Naive B cell (primary cell): ENCODE data around the gene IL18RAP. TPM values are rescaled to one million over a fixed set of nuclear protein-coding genes. Genes with fewer than 3 reads are reported as not detected.

ENCODE experiments used
- ATAC-seq, 2 donors: fragments of 150-1000 bp; cut with Tn5 transposase; 2 replicates each; pipeline ENCODE4 v1.10.0; 2021; ENCODE audit warnings: low read depth in 2 of 2, mild to moderate bottlenecking in 2 of 2, moderate library complexity in 2 of 2
- DNase-seq: peaks from one replicate; pipeline ENCODE4 v3.0.0; 2022
- H3K27ac Mint-ChIP-seq, 6 donors: one replicate each; pipeline ENCODE4 v1.8.0; 2020 to 2022; ENCODE audit warnings: mild to moderate bottlenecking in 6 of 6, mixed read lengths in 6 of 6, moderate library complexity in 5 of 6, inconsistent platforms in 2 of 6
- H3K27me3 Mint-ChIP-seq, 3 donors: one replicate each; pipeline ENCODE4 v1.8.0; 2021 to 2022; ENCODE audit warnings: mixed read lengths in 3 of 3, mild to moderate bottlenecking in 1 of 3
- H3K36me3 Mint-ChIP-seq, 2 donors: one replicate each; pipeline ENCODE4 v1.8.0; 2020 to 2022; ENCODE audit warnings: mixed read lengths in 2 of 2, inconsistent platforms in 1 of 2, mild to moderate bottlenecking in 1 of 2
- H3K4me1 Mint-ChIP-seq, 3 donors: one replicate each; pipeline ENCODE4 v1.8.0; 2020 to 2022; ENCODE audit warnings: mixed read lengths in 3 of 3, inconsistent platforms in 1 of 3, mild to moderate bottlenecking in 1 of 3, moderate library complexity in 1 of 3
- H3K4me3 Mint-ChIP-seq, 8 donors: one replicate each; pipeline ENCODE4 v1.8.0; 2020 to 2022; ENCODE audit warnings: mild to moderate bottlenecking in 8 of 8, mixed read lengths in 8 of 8, moderate library complexity in 8 of 8, inconsistent platforms in 2 of 8
- H3K9me3 Mint-ChIP-seq, 7 donors: one replicate each; pipeline ENCODE4 v1.8.0; 2020 to 2022; ENCODE audit warnings: mixed read lengths in 7 of 7, mild to moderate bottlenecking in 5 of 7, inconsistent platforms in 2 of 7, moderate library complexity in 1 of 7
- polyA plus RNA-seq, 6 donors: library from polyadenylated mRNA; unstranded; fragments of 300-500 nt; fragmentation: Illumina TruSeq; gene quantifications; one replicate each; pipeline ENCODE4 v1.2.3, GENCODE V29; 2021; ENCODE audit warnings: low read depth in 6 of 6

The IL18RAP gene
- polyA plus RNA-seq, 6 donors from 2014 or later: not detected

GRCh38 chr2:102401456-102401855 lies 21.5 kb upstream of the IL18RAP start:
- Mint-ChIP-seq H3K4me1 (no peaks in the 10 kb centered on the region), H3K9me3 (no peaks in the 10 kb centered on the region), H3K4me3 (no peak overlapping the region), H3K36me3 (no peaks in the 10 kb centered on the region), H3K27ac (no peak overlapping the region), H3K27me3 (no peaks in the 10 kb centered on the region)
- no peak for DNase-seq
- no peak for ATAC-seq

DNA sequence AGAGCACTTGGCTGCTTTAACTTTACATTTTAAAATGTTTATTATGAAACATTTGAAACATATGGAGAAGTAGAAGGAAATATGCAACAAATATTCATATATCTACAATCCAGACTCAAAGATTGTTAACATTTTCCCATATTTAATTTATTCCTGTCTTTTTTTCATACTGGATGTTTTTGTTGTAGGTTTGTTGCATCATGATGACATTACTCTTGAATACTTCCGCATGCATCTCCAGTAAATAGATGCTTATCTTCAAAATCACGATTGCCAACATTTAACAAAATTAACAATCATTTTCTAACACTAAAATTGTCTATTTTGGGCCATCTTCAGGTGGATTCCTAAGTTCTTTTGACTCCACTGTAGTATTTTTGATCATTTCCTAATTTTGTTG lies 21.1 kb upstream of the IL18RAP start:
- H3K4me1 Mint-ChIP-seq: no peaks in the 10 kb centered on the region
- no peaks in the 10 kb centered on the region for H3K27me3 Mint-ChIP-seq
- no peak overlapping the region for H3K27ac Mint-ChIP-seq
- no peak for DNase-seq
- no peak for ATAC-seq
- no peaks in the 10 kb centered on the region for H3K36me3 Mint-ChIP-seq
- H3K4me3 Mint-ChIP-seq: no peak overlapping the region
- no peaks in the 10 kb centered on the region for H3K9me3 Mint-ChIP-seq

GRCh38 chr2:102410952-102411351 lies 12.0 kb upstream of the IL18RAP start:
- Mint-ChIP-seq H3K36me3 (peaks cover 0 to 11% of the 10 kb centered on the region in 2 donors), H3K9me3 (peaks cover 0 to 31% (median 4%) of the 10 kb centered on the region in 7 donors), H3K27ac (no peak overlapping the region), H3K4me1 (no peaks in the 10 kb centered on the region), H3K27me3 (peaks cover 0 to 15% (median 10%) of the 10 kb centered on the region in 3 donors), H3K4me3 (no peak overlapping the region)
- DNase-seq (no peak), ATAC-seq (no peak)

- DNase-seq: no peak
- Mint-ChIP-seq H3K36me3 (peaks cover 0 to 11% of the 10 kb centered on the region in 2 donors), H3K4me3 (no peak overlapping the region), H3K9me3 (peaks cover 0 to 31% (median 4%) of the 10 kb centered on the region in 7 donors), H3K27ac (peak overlapping the region in 1 of 6 donors; percentile 72), H3K4me1 (peaks cover 0 to 2% (median under 1%) of the 10 kb centered on the region in 3 donors), H3K27me3 (peaks cover 0 to 15% (median 10%) of the 10 kb centered on the region in 3 donors)
- ATAC-seq: no peak
These were observed 10.8 kb upstream of the IL18RAP start for GRCh38 chr2:102412199-102412598.

DNA sequence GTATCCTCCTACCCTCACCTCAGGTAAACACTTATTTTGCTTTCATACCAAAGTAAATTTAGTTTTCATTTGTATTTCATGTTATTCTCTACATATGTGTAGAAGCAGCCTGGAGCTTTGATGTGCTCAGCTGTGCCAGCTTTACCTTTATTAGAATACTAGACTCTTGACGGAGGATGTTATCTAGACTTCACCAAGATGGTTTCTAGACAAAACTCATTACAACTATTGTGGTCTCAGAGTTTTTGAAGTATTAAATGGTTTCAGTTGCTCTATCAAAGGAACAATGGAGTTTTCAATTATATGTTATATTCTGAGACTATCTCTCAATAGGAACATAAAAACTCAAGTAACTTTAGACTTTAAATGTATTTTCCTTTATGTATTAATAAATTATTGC lies 5.0 kb upstream of the IL18RAP start:
- ATAC-seq (no peak), DNase-seq (no peak)
- peak overlapping the region in 3 of 6 donors; percentile 31 to 69 (median 58) for H3K27ac Mint-ChIP-seq
- H3K4me3 Mint-ChIP-seq: peak overlapping the region in 2 of 8 donors; percentile 1 to 2
- peaks cover 0 to 7% (median 4%) of the 10 kb centered on the region in 3 donors for H3K27me3 Mint-ChIP-seq
- no peaks in the 10 kb centered on the region for H3K36me3 Mint-ChIP-seq
- peaks cover 0 to 6% (median 0%) of the 10 kb centered on the region in 7 donors for H3K9me3 Mint-ChIP-seq
- H3K4me1 Mint-ChIP-seq: peaks cover 14 to 18% (median 18%) of the 10 kb centered on the region in 3 donors

GRCh38 chr2:102418421-102418961 lies 4.5 kb upstream of the IL18RAP start:
- peak overlapping the region in 6 of 8 donors; percentile 13 to 84 (median 48) for H3K4me3 Mint-ChIP-seq
- H3K4me1 Mint-ChIP-seq: peaks cover 14 to 22% (median 18%) of the 10 kb centered on the region in 3 donors
- peak overlapping the region in 5 of 6 donors; percentile 20 to 89 (median 50) for H3K27ac Mint-ChIP-seq
- ATAC-seq (peak; percentile 80 to 81), DNase-seq (no peak)
- H3K36me3 Mint-ChIP-seq: no peaks in the 10 kb centered on the region
- H3K9me3 Mint-ChIP-seq: peaks cover 0 to 1% (median 0%) of the 10 kb centered on the region in 7 donors
- peaks cover 0 to 7% (median 4%) of the 10 kb centered on the region in 3 donors for H3K27me3 Mint-ChIP-seq

DNA sequence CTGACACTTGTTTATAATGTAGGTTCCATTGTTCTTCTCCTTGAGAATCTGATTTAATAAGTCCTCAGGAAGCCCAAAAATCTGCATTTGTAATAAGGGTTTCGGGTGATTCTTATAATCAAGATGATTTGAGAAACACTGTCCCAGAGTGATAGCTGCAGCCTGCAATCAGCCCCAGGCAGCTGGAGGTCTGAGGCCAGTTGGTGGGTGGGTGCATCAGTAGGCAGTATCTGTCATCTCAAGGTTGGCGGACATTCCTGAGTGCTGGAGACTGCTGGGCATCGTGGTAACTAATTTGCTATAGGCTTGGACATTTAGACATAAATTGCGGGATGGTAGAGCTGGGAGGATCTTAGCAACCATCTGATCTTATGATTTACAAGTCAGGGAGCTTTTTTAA lies 2.7 kb upstream of the IL18RAP start:
- Mint-ChIP-seq H3K36me3 (no peaks in the 10 kb centered on the region), H3K27me3 (peaks cover 0 to 7% (median 4%) of the 10 kb centered on the region in 3 donors), H3K27ac (peak overlapping the region in 1 of 6 donors; percentile 36), H3K4me3 (no peak overlapping the region), H3K9me3 (no peaks in the 10 kb centered on the region), H3K4me1 (peaks cover 20 to 31% (median 28%) of the 10 kb centered on the region in 3 donors)
- ATAC-seq: no peak
- no peak for DNase-seq

- Mint-ChIP-seq H3K27me3 (peaks cover 0 to 7% (median 4%) of the 10 kb centered on the region in 3 donors), H3K4me1 (peaks cover 20 to 34% (median 31%) of the 10 kb centered on the region in 3 donors), H3K9me3 (no peaks in the 10 kb centered on the region), H3K27ac (no peak overlapping the region), H3K36me3 (no peaks in the 10 kb centered on the region), H3K4me3 (peak overlapping the region in 2 of 8 donors; percentile 5 to 40)
- ATAC-seq: no peak
- no peak for DNase-seq
These were observed 835 bp upstream of the IL18RAP start for GRCh38 chr2:102421890-102422759.

DNA sequence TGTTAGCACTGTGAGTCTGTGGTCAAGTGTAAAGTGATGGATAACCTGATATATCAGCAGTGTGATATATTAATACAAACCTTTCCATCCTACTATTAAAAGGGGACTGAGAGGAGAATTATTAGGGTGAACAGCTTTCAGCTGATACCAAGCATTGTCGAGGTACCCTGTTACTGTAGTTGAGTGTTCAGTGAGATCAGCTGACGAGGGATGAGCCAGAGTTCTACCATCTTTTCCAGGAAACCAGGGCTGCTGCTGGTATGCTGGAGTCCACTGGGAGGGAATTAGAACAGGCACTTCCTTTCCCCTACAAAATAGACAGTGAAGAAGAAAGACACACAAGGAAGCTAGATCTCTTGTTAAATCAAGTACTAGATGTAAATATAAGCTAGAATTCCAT lies 408 bp downstream of the IL18RAP start:
- Mint-ChIP-seq H3K4me3 (no peak overlapping the region), H3K4me1 (peaks cover 13 to 28% (median 22%) of the 10 kb centered on the region in 3 donors), H3K36me3 (no peaks in the 10 kb centered on the region), H3K27ac (no peak overlapping the region), H3K27me3 (peaks cover 0 to 7% (median 4%) of the 10 kb centered on the region in 3 donors), H3K9me3 (no peaks in the 10 kb centered on the region)
- DNase-seq (no peak), ATAC-seq (no peak)

DNA sequence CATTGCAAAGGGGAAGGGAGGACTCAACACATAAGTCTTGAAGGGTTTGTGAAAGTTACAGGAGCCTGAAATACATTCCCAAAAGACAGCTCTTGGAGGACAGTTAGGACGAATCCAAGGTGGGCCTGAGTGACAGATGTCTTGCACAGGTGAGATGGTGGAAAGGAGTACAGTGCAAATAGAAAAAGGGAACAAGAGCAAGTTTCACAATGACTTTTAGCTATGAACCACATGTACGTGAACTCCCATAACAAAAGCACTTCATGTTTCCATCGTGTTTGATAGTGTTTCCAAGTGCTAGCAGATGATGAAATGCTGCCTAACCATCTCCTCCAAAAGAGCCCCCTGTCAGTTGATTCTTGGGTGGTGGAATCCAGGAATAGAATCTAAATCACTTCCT lies 1.8 kb downstream of the IL18RAP start:
- peaks cover 6 to 18% (median 18%) of the 10 kb centered on the region in 3 donors for H3K4me1 Mint-ChIP-seq
- DNase-seq (no peak), ATAC-seq (peak; percentile 79 to 85)
- peak overlapping the region in 1 of 6 donors; percentile 3 for H3K27ac Mint-ChIP-seq
- H3K9me3 Mint-ChIP-seq: no peaks in the 10 kb centered on the region
- H3K4me3 Mint-ChIP-seq: no peak overlapping the region
- H3K36me3 Mint-ChIP-seq: no peaks in the 10 kb centered on the region
- peaks cover 0 to 7% (median 4%) of the 10 kb centered on the region in 3 donors for H3K27me3 Mint-ChIP-seq

GRCh38 chr2:102425441-102426132 lies 2.6 kb downstream of the IL18RAP start:
- Mint-ChIP-seq H3K4me3 (no peak overlapping the region), H3K27me3 (peaks cover 0 to 7% (median 4%) of the 10 kb centered on the region in 3 donors), H3K36me3 (no peaks in the 10 kb centered on the region), H3K4me1 (peaks cover 6 to 22% (median 18%) of the 10 kb centered on the region in 3 donors), H3K27ac (no peak overlapping the region), H3K9me3 (no peaks in the 10 kb centered on the region)
- DNase-seq (no peak), ATAC-seq (peak; percentile 32 to 36)

DNA sequence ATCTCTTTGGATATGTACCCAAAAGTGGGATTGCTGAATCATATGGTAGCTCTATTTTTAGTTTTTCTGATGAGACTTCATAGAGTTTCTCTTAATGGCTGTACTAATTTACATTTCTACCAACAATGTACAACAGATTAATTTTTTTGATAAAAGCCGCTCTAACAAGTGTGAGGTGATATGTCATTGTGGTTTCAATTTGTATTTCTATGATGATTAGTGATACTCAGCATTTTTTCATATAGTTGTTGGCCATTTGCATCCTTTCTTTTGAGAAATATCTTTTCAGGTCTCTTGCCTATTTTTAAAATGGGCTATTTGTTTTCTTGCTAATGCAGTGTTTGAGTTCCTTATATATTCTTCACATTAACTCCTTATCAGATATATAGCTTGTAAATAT lies 4.3 kb downstream of the IL18RAP start:
- H3K36me3 Mint-ChIP-seq: no peaks in the 10 kb centered on the region
- no peak overlapping the region for H3K27ac Mint-ChIP-seq
- H3K27me3 Mint-ChIP-seq: peaks cover 0 to 1% (median 0%) of the 10 kb centered on the region in 3 donors
- DNase-seq (no peak), ATAC-seq (no peak)
- H3K9me3 Mint-ChIP-seq: no peaks in the 10 kb centered on the region
- H3K4me1 Mint-ChIP-seq: peaks cover 6 to 25% (median 18%) of the 10 kb centered on the region in 3 donors
- no peak overlapping the region for H3K4me3 Mint-ChIP-seq

DNA sequence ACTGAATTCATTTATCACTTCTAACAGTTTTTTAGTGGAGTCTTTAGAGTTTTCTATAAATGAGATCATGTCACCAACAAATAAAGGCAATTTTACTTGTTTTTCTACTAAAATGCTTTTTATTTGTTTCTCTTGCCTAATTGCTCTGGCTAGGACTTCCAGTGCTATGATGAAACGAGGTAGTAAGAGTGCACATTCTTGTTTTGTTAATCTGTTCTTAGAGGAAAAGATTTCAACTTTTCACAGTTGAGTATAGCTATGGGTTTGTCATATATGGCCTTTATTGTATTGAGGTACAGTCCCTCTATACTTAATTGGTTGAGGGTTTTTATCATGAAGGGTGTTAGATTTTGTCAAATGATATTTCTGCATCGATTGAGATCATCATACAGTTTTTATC lies 5.6 kb downstream of the IL18RAP start:
- H3K4me1 Mint-ChIP-seq: peaks cover 6 to 25% (median 8%) of the 10 kb centered on the region in 3 donors
- no peak overlapping the region for H3K4me3 Mint-ChIP-seq
- H3K27ac Mint-ChIP-seq: no peak overlapping the region

More for the DNA sequence above, 5.6 kb downstream of the IL18RAP start:
- Mint-ChIP-seq H3K36me3 (no peaks in the 10 kb centered on the region), H3K9me3 (no peaks in the 10 kb centered on the region), H3K27me3 (no peaks in the 10 kb centered on the region)
- ATAC-seq: no peak
- DNase-seq: no peak
